ENCODE data around the gene HFE. TPM values are rescaled to one million over a fixed set of nuclear protein-coding genes. Genes with fewer than 3 reads are reported as not detected.
A peak's percentile ranks its signal among the peaks of the same experiment; 100 is the strongest.

The HFE gene
- total RNA-seq, 4 donors from 2014 or later: 1.6 to 7.8 (median 5.0) TPM

DNA sequence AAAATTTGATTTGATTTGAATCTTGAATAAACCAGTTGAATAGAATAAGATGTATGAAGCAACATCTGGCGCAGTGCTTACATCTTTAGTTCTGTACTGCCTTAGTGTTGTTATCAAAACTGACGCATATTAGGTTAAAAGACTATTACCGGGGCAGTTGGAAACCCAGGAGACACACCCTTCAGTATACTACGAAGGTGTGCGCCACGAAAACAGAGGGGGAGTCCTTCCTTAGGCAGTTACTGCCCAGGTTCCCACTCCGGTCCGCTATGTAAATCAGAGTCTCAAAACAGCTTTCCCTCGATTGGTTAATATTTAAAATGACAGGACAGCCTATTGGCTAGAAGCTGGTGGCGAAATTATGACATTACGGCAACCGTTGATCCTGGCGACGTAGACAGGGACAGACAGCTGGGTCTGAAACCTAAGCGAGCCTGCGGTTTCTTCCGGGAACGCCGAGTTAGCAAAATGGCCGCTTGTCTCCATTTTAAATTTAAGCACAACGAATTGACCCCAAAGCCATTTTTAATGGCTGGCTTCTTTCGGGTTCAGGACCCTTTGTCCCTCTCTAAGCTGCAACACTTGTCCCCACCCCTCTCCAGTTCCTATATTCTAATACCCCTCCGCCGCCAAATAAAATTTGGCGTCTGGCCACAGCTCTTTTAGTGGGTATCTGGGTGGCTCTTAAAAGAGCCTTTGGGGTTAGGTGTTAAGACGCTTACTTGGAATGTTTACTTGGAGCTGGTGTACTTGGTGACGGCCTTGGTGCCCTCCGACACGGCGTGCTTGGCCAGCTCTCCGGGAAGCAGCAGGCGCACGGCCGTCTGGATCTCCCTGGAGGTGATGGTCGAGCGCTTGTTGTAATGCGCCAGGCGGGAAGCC is 35.8 kb downstream of the HFE start:
- intact Hi-C loops (cut with DNase I; ENCODE audit: low total_unique reads): loop anchor here (2.0 to 5.0 kb wide), 3 partner anchors 34 to 79 kb away; a partner anchor contains a TSS
- TF ChIP-seq POLR2AphosphoS5 (IDR thresholded peaks at IDR 0.05) (peak; percentile 94 to 99 (median 98)), POLR2A (IDR thresholded peaks at IDR 0.05) (peak; percentile 89), CTCF (IDR thresholded peaks at IDR 0.05) (peak in 1 of 5 experiments; percentile 15), EP300 (IDR thresholded peaks at IDR 0.05; ENCODE audit: low read depth) (peak; percentile 97)
- in situ Hi-C loops (cut with MboI; ENCODE audit: low pct_ligation_motif_present in 1 of 4, low pct_unique_long_range_greater_than_20kb in 1 of 4, low sequenced_read_pairs in 3 of 4): loop anchor here in 1 of 4 donors (5.0 to 25.0 kb wide), 2 partner anchors 34 to 1014 kb away; a partner anchor contains a TSS

GRCh38 chr6:26123675-26123946 is 36.4 kb downstream of the HFE start:
- in situ Hi-C loops (cut with MboI; ENCODE audit: low pct_ligation_motif_present in 1 of 4, low pct_unique_long_range_greater_than_20kb in 1 of 4, low sequenced_read_pairs in 3 of 4) (loop anchor here in 1 of 4 donors (5.0 to 25.0 kb wide), 2 partner anchors 34 to 1014 kb away; a partner anchor contains a TSS), intact Hi-C loops (cut with DNase I; ENCODE audit: low total_unique reads) (loop anchor here (2.0 to 5.0 kb wide), 3 partner anchors 34 to 79 kb away; a partner anchor contains a TSS)
- WGBS, 2 donors (ENCODE audit: low coverage in 1 of 2): 0% methylated on average over 16 of the region's 16 CpGs; no CpG with 5 or more reads in 1 of the 2 donors
- TF ChIP-seq POLR2AphosphoS5 (IDR thresholded peaks at IDR 0.05) (peak in 2 of 3 donors; percentile 99), CTCF (IDR thresholded peaks at IDR 0.05) (no peak)
- Histone ChIP-seq H3K27ac (peak overlapping the region; percentile 93 to 99 (median 98)), H3K36me3 (peaks cover 0 to 12% (median 0%) of the 10 kb centered on the region in 4 donors), H3K4me3 (peak overlapping the region; percentile 59 to 84 (median 70)), H3K27me3 (no peaks in the 10 kb centered on the region), H3K4me1 (peaks cover 9 to 26% (median 23%) of the 10 kb centered on the region in 4 donors), H3K9me3 (no peaks in the 10 kb centered on the region)
- DNase-seq: no peak

More for the DNA sequence above, 35.8 kb downstream of the HFE start:
- Histone ChIP-seq H3K27ac (peak overlapping the region; percentile 93 to 99 (median 98)), H3K4me3 (peak overlapping the region; percentile 59 to 84 (median 70)), H3K27me3 (no peaks in the 10 kb centered on the region), H3K4me1 (peaks cover 6 to 21% (median 20%) of the 10 kb centered on the region in 4 donors), H3K36me3 (peaks cover 0 to 6% (median 0%) of the 10 kb centered on the region in 4 donors), H3K9me3 (no peaks in the 10 kb centered on the region)
- WGBS, 2 donors (ENCODE audit: low coverage in 1 of 2): 0 to 8% methylated on average over 5 to 38 of the region's 38 CpGs
- peak; percentile 97 for DNase-seq

GRCh38 chr6:26123947-26124780 is 36.9 kb downstream of the HFE start:
- 0 to 1% methylated on average over 4 to 45 of the region's 45 CpGs for WGBS, 2 donors (ENCODE audit: low coverage in 1 of 2)
- H3K27me3 ChIP-seq: no peaks in the 10 kb centered on the region
- H3K4me3 ChIP-seq: peak overlapping the region; percentile 59 to 84 (median 78)
- no peaks in the 10 kb centered on the region for H3K9me3 ChIP-seq
- intact Hi-C loops (cut with DNase I; ENCODE audit: low total_unique reads) (loop anchor here (2.0 to 5.0 kb wide), 3 partner anchors 33 to 78 kb away; a partner anchor contains a TSS), in situ Hi-C loops (cut with MboI; ENCODE audit: low pct_ligation_motif_present in 1 of 4, low pct_unique_long_range_greater_than_20kb in 1 of 4, low sequenced_read_pairs in 3 of 4) (loop anchor here in 1 of 4 donors (5.0 to 25.0 kb wide), 2 partner anchors 33 to 1013 kb away; a partner anchor contains a TSS)
- peaks cover 0 to 17% (median 0%) of the 10 kb centered on the region in 4 donors for H3K36me3 ChIP-seq
- peaks cover 9 to 32% (median 23%) of the 10 kb centered on the region in 4 donors for H3K4me1 ChIP-seq
- peak; percentile 82 for DNase-seq
- H3K27ac ChIP-seq: peak overlapping the region; percentile 93 to 99 (median 98)
- TF ChIP-seq POLR2A (IDR thresholded peaks at IDR 0.05) (peak; percentile 100), CTCF (IDR thresholded peaks at IDR 0.05) (no peak), EP300 (IDR thresholded peaks at IDR 0.05; ENCODE audit: low read depth) (no peak), POLR2AphosphoS5 (IDR thresholded peaks at IDR 0.05) (peak; percentile 100)
